ENCODE data around the gene MST1. TPM values are rescaled to one million over a fixed set of nuclear protein-coding genes. Genes with fewer than 3 reads are reported as not detected.

Gene MST1
- total and polyA plus RNA-seq, 2 experiments from 2014 or later = 116 to 158 TPM

DNA sequence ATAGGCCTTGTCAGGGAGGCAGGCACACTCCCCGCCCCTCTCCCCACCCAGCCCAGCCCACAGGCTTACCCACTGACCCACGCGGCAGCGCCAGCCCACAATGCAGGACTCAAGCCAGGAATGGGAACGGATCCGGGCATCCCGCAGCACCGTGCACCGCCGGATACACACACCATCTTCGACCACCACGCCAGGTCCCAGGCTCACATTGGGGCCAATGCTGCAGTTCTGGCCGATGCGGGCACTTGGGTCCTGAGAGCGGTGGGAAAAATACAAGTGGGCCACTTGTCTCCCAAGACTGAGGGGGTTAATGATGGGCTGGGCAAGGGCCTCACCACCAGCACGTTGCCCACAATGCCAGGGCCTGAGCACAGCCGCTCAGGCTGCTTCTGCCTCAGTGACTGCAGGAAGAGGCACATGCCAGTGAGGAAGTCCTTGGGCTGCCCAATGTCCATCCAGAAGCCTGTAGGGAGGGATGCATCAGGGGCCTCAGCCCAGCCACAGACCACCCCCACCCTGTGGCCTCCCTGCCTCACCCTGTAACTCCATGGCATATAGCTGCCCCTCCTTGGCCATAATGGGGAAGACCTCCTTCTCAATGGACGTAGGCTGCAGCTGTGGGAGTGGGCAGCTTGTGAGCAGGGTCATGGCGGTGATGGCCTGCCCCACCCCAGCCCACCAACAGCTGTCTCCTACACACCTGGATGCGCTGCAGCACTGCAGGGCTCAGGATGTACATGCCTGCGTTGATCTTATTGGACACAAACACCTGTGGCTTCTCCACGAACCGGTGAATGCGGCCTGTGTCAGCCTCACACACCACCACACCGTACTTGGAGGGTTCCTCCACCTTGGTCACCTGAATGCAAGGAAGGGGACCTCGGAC lies 32.9 kb upstream of the MST1 start:
- no peak for TF ChIP-seq EZH2 (IDR thresholded peaks at IDR 0.05; ENCODE audit: borderline replicate concordance)
- Histone ChIP-seq H3K9me3 (ENCODE audit: low read depth) (no peaks in the 10 kb centered on the region), H4K20me1 (ENCODE audit: insufficient read depth, poor library complexity, severe bottlenecking) (peaks cover 3% of the 10 kb centered on the region), H2AFZ (no peak overlapping the region), H3K9me2 (replicated peaks; ENCODE audit: insufficient read depth) (no peaks in the 10 kb centered on the region), H3K27me3 (no peaks in the 10 kb centered on the region), H3K4me3 (no peak overlapping the region), H3K36me3 (replicated peaks; ENCODE audit: insufficient read depth, low read depth) (no peaks in the 10 kb centered on the region), H3K27ac (no peak overlapping the region), H3K4me1 (ENCODE audit: insufficient read depth) (peaks cover 25% of the 10 kb centered on the region), H3K79me2 (peaks cover 13% of the 10 kb centered on the region), H3K4me2 (peak overlapping the region; percentile 80)
- DNase-seq (ENCODE audit: low spot score) = no peak
- WGBS (ENCODE audit: low lambda C conversion rate, missing lambda C conversion rate) = 97% methylated on average over 21 of the region's 26 CpGs

DNA sequence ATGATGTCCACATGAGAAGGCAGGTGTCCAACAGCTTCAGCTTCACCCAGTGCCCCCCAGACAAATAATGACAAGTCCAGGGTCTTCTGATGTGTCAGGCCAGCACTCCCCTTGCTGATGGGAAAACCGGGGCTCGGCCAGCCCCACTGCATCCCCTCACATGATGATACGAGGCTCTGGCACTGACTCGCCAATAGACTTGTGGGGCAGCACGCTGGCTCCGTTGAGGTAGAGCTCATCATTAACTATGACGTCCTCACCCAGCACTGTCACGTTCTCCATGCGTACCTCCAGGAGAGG lies 32.3 kb upstream of the MST1 start:
- no peaks in the 10 kb centered on the region for H3K9me2 ChIP-seq (replicated peaks; ENCODE audit: insufficient read depth)
- no peak for DNase-seq (ENCODE audit: low spot score)
- no peak overlapping the region for H2AFZ ChIP-seq
- H3K27ac ChIP-seq = no peak overlapping the region
- no peak overlapping the region for H3K4me2 ChIP-seq
- no peaks in the 10 kb centered on the region for H3K9me3 ChIP-seq (ENCODE audit: low read depth)
- TF ChIP-seq EZH2 (IDR thresholded peaks at IDR 0.05; ENCODE audit: borderline replicate concordance) = no peak
- no peak for TF ChIP-seq CTCF (IDR thresholded peaks at IDR 0.05; ENCODE audit: poor library complexity)
- H3K4me3 ChIP-seq = no peak overlapping the region
- WGBS (ENCODE audit: low lambda C conversion rate, missing lambda C conversion rate) = 91% methylated on average over 9 of the region's 9 CpGs
- no peaks in the 10 kb centered on the region for H3K36me3 ChIP-seq (replicated peaks; ENCODE audit: insufficient read depth, low read depth)
- H3K4me1 ChIP-seq (ENCODE audit: insufficient read depth) = peaks cover 25% of the 10 kb centered on the region
- H3K27me3 ChIP-seq = no peaks in the 10 kb centered on the region
- H3K79me2 ChIP-seq = peaks cover 13% of the 10 kb centered on the region
- H4K20me1 ChIP-seq (ENCODE audit: insufficient read depth, poor library complexity, severe bottlenecking) = peaks cover 3% of the 10 kb centered on the region

DNA sequence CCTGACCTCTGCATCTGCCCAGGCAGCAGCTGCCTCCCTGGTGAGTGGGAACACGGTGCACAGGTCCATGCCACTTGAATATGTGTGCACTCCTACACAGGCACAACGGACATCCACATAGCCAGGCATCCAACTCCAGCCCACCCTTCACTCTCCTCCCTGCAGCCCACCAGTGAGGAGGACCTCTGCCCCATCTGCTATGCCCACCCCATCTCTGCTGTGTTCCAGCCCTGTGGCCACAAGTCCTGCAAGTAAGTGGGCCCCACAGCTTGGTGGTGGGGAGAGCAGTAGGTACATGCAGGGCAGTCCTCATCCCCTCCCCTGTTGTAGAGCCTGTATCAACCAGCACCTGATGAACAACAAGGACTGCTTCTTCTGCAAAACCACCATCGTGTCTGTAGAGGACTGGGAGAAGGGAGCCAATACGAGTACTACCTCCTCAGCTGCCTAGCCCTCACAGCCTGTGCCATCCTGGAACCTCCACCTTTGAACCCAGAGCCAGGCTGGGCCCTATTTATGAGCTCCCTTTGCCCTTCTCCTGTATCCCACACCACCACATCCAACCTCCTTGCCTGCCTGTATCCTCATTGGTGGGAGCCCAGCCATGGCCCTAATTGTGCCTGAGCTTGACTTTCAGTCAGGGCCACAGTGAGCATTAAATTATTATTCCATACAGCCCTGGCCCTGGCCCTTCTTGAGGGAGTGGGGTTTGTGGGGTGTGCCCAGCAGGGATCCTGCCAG lies 31.8 kb upstream of the MST1 start:
- Histone ChIP-seq H3K4me2 (no peak overlapping the region), H2AFZ (no peak overlapping the region), H3K79me2 (peaks cover 13% of the 10 kb centered on the region), H3K9me2 (replicated peaks; ENCODE audit: insufficient read depth) (no peaks in the 10 kb centered on the region), H3K9me3 (ENCODE audit: low read depth) (no peaks in the 10 kb centered on the region), H3K27ac (no peak overlapping the region), H4K20me1 (ENCODE audit: insufficient read depth, poor library complexity, severe bottlenecking) (peaks cover 3% of the 10 kb centered on the region), H3K4me3 (no peak overlapping the region), H3K36me3 (replicated peaks; ENCODE audit: insufficient read depth, low read depth) (no peaks in the 10 kb centered on the region), H3K4me1 (ENCODE audit: insufficient read depth) (peaks cover 25% of the 10 kb centered on the region), H3K27me3 (no peaks in the 10 kb centered on the region)
- 91% methylated on average over 4 of the region's 4 CpGs for WGBS (ENCODE audit: low lambda C conversion rate, missing lambda C conversion rate)
- no peak for DNase-seq (ENCODE audit: low spot score)
- TF ChIP-seq CTCF (IDR thresholded peaks at IDR 0.05; ENCODE audit: poor library complexity) (no peak), EZH2phosphoT487 (IDR thresholded peaks at IDR 0.05; ENCODE audit: low read depth, severe bottlenecking, unreplicated experiment) (no peak), EZH2 (IDR thresholded peaks at IDR 0.05; ENCODE audit: borderline replicate concordance) (no peak)

DNA sequence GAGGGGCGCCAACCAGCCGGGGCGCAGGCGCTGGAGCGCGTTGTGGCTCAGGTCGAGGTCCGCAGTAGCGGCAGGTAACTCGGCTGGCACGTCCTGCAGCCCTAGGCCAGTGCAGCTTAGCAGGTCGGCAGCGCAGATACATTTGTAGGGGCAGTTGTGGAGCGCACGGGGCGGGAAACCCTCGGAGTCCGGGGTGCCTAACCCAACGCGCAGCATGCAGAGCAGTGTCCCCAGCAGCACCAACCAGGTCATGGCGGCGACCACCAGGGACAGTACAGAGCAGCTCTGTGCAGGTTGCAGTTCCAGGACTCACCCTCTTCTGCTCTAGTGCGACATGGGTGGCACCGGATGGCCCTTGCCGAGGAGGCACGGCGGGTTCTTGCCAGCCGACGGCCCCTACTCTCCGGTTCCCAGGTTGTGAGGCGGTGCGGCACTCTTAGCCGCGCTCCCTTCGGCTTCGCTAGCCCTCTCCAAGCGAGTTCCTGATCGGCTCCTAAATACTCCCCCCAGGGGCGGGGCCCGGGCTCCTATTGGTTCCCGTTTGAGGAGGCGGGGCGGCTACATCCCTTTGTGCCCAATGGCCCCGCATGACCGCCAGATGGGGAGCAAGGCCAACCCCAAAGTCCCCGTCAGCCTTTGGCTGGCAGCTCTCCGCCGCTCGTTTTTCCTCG lies 30.1 kb upstream of the MST1 start, which contains the start of gene AMIGO3:
AMIGO3 (minus strand) TSS at position 471 of the 671 bp plus-strand sequence; CDS start at position 252, 219 bp downstream.
- no peaks in the 10 kb centered on the region for H3K36me3 ChIP-seq (replicated peaks; ENCODE audit: insufficient read depth, low read depth)
- peaks cover 18% of the 10 kb centered on the region for H3K4me1 ChIP-seq (ENCODE audit: insufficient read depth)
- H3K27me3 ChIP-seq = no peaks in the 10 kb centered on the region
- DNase-seq (ENCODE audit: low spot score) = peak; percentile 96
- peak within 1 kb of the TSS; percentile 38 for H3K27ac ChIP-seq
- WGBS (ENCODE audit: low lambda C conversion rate, missing lambda C conversion rate) = 2% methylated on average over 50 of the region's 50 CpGs
- peaks cover 3% of the 10 kb centered on the region for H4K20me1 ChIP-seq (ENCODE audit: insufficient read depth, poor library complexity, severe bottlenecking)
- H2AFZ ChIP-seq = no peak within 1 kb of the TSS
- H3K9me3 ChIP-seq (ENCODE audit: low read depth) = no peaks in the 10 kb centered on the region
- H3K79me2 ChIP-seq = peaks cover 13% of the 10 kb centered on the region
- H3K4me3 ChIP-seq = peak within 1 kb of the TSS; percentile 37
- H3K4me2 ChIP-seq = peak within 1 kb of the TSS; percentile 92
- no peaks in the 10 kb centered on the region for H3K9me2 ChIP-seq (replicated peaks; ENCODE audit: insufficient read depth)
- TF ChIP-seq EZH2phosphoT487 (IDR thresholded peaks at IDR 0.05; ENCODE audit: low read depth, severe bottlenecking, unreplicated experiment) = no peak
- TF ChIP-seq CTCF (IDR thresholded peaks at IDR 0.05; ENCODE audit: poor library complexity) = peak; percentile 54
- TF ChIP-seq EZH2 (IDR thresholded peaks at IDR 0.05; ENCODE audit: borderline replicate concordance) = no peak
